ENCODE data around the gene TIMD4.

Gene TIMD4

DNA sequence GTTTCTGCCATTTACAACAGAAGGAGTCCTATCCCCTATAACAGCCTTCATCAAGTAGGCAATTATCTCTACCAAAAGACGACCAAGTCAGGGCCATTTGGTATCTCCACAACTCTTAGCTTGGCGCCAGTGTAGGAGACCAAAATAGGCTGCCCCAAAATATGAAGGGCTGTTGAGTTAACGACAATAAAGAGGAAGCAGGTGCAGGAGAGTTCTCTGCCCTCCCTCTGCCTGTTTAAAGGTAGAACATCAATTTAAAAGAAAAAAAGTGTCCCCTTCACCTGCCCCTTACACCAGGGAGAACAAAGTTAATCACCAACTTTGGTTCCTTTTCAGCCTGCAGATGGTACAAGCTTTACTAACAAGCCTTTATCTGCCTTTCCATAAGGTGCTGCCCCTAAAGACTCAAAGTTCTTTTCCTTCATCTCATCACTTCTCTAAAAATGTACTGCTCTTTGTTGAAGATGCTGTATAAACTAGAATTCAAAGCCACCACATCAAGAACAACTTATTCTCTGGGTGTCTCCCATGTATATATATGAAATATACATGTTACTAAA is 79.6 kb downstream of the TIMD4 start:
- no peak overlapping the region for H3K27ac ChIP-seq (ENCODE audit: low read depth, low read length)
- H3K36me3 ChIP-seq (ENCODE audit: control insufficient read depth, insufficient read depth, low read length) = no peaks in the 10 kb centered on the region
- H3K4me1 ChIP-seq (ENCODE audit: control insufficient read depth, insufficient read depth, low read length) = no peaks in the 10 kb centered on the region
- no peak overlapping the region for H3K9ac ChIP-seq (ENCODE audit: low read length)
- H3K4me3 ChIP-seq (ENCODE audit: low read length) = no peak overlapping the region
- no peaks in the 10 kb centered on the region for H3K27me3 ChIP-seq (ENCODE audit: control insufficient read depth, insufficient read depth, low read length)

DNA sequence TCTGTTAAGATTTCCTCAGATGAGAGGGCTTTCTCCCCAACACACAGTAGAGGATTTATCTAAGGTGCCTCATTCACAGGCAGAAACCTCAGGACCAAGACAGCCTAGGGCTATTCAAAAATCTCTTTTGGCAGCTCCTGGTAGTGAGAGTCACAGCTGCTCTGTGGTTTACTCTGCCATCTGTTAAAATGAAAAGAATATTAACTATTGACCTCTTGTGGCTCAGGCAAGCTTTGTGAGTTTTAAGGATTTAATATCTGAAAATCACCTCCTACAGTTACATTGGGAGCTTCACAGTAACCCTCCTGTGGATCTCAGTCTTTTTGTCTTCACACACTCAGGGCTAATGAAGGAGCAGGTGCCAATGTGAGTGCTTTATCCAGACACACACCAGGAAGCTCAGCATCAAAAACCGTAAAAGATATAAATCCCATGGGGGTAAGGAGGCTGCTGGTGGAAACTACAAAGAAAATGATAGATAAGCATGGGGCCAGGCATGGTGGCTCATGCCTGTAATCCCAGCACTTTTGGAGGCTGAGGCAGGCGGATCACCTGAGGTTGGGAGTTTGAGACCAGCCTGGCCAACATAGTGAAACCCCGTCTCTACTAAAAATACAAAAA is 83.3 kb downstream of the TIMD4 start:
- H3K27me3 ChIP-seq (ENCODE audit: control insufficient read depth, insufficient read depth, low read length) = no peaks in the 10 kb centered on the region
- no peak overlapping the region for H3K27ac ChIP-seq (ENCODE audit: low read depth, low read length)
- no peak overlapping the region for H3K4me3 ChIP-seq (ENCODE audit: low read length)
- H3K9ac ChIP-seq (ENCODE audit: low read length) = no peak overlapping the region
- no peaks in the 10 kb centered on the region for H3K4me1 ChIP-seq (ENCODE audit: control insufficient read depth, insufficient read depth, low read length)
- H3K36me3 ChIP-seq (ENCODE audit: control insufficient read depth, insufficient read depth, low read length) = no peaks in the 10 kb centered on the region

DNA sequence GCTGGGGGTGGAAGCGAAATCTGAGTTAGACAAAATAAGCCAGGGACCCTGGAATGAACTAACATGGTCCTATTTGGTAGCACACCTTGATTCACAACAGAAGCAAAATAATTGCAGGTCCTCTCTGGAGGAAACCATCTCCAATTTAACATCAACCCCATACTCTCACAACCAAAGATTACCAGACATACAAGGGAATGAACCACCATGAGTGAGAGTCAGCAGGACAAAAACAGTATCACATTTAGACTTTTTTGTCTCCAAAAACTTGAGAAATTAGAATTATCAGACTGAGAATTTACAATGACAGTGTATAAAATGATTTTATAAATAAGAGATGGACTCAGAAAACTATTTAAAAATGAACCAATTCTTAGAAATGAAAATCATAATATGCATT is 91.8 kb downstream of the TIMD4 start:
- no peak overlapping the region for H3K4me3 ChIP-seq (ENCODE audit: low read length)
- H3K27me3 ChIP-seq (ENCODE audit: control insufficient read depth, insufficient read depth, low read length) = no peaks in the 10 kb centered on the region
- no peak overlapping the region for H3K27ac ChIP-seq (ENCODE audit: low read depth, low read length)
- no peaks in the 10 kb centered on the region for H3K4me1 ChIP-seq (ENCODE audit: control insufficient read depth, insufficient read depth, low read length)
- H3K9ac ChIP-seq (ENCODE audit: low read length) = no peak overlapping the region
- H3K36me3 ChIP-seq (ENCODE audit: control insufficient read depth, insufficient read depth, low read length) = no peaks in the 10 kb centered on the region

DNA sequence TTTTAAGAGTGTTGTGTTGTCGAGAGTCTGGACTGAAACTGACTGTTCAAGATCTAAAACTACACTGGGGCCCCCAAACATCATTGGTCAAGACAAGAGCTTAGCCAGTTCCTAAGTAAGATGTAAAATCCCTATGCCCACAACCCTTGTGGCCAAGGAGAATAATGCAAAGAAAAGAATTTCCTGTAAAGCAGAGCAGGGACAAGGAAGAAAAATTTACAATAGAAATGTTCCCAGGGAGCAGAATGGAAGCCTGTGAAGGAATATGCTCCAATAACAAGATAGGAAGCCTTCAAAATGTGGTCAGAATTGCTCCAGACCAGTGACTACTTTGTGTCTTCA is 92.6 kb downstream of the TIMD4 start:
- no peaks in the 10 kb centered on the region for H3K27me3 ChIP-seq (ENCODE audit: control insufficient read depth, insufficient read depth, low read length)
- no peak overlapping the region for H3K27ac ChIP-seq (ENCODE audit: low read depth, low read length)
- H3K4me3 ChIP-seq (ENCODE audit: low read length) = no peak overlapping the region
- no peaks in the 10 kb centered on the region for H3K36me3 ChIP-seq (ENCODE audit: control insufficient read depth, insufficient read depth, low read length)
- H3K4me1 ChIP-seq (ENCODE audit: control insufficient read depth, insufficient read depth, low read length) = no peaks in the 10 kb centered on the region
- H3K9ac ChIP-seq (ENCODE audit: low read length) = no peak overlapping the region
